ENCODE data around the gene JUNB.

The JUNB gene

DNA sequence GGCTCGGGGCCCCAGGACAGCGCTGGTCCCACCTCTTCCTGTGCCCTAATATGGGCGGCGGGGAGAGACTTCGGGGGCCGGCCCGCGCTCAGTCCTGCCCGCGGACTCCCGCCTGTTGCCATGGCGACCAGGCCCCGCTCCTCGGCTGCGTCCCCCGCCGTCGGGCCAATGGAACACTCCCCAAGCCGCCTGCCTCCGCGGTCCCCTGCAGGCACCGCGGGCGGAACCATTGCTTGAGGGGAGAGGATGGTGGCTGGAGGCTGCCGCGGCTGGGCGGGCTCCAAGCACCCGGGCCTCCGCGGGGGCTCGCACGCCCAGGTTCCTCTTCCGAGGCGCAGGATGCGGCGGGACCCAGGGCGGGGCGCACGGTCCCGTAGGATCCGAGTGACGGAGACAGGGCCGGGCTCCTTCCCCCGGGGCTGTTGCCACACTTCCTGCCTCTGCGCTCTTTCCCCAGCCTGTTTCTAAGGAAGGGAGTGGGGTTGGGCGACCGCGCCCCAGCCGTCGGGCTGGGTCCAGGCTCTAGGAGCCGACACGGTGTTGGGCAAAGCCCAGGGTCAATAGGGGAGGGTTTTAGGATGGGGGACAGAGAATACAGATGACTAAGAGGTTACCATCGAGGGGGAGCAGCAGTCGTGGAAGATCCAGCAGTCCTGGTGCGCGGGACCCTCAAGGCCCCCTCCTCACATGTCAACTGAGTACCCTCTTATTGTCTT is 1.2 kb upstream of the JUNB start:
- H3K4me2 ChIP-seq (ENCODE audit: insufficient read depth, low read length, poor library complexity, severe bottlenecking), result peak overlapping the region; percentile 89
- H3K27me3 ChIP-seq (ENCODE audit: control insufficient read depth in 3 of 3, insufficient read depth in 3 of 3, low read depth in 1 of 3, low read length in 3 of 3), result peaks cover 0 to 31% (median 3%) of the 10 kb centered on the region in 3 experiments
- H3K4me1 ChIP-seq (ENCODE audit: control insufficient read depth in 2 of 2, insufficient read depth in 1 of 2, low read depth in 1 of 2, low read length in 2 of 2), result peaks cover 21 to 46% of the 10 kb centered on the region in 2 donors
- H2AFZ ChIP-seq (ENCODE audit: low read length), result peak overlapping the region; percentile 87
- no CpG with 5 or more reads among the region's 56 CpGs for WGBS, 2 donors (ENCODE audit: extremely low coverage in 2 of 2, insufficient read length in 2 of 2, insufficient replicate concordance in 1 of 2)
- H3K9ac ChIP-seq (ENCODE audit: low read depth, low read length, poor library complexity), result peak overlapping the region; percentile 7
- no peaks in the 10 kb centered on the region for H3K36me3 ChIP-seq (replicated peaks in 1 of 2; ENCODE audit: control insufficient read depth in 2 of 2, insufficient read depth in 2 of 2, low read length in 2 of 2)
- H3K27ac ChIP-seq (replicated peaks; ENCODE audit: low read length), result peak overlapping the region; percentile 51
- peak overlapping the region; percentile 96 for H3K18ac ChIP-seq (ENCODE audit: low read length)
- no peak overlapping the region for H4K8ac ChIP-seq (ENCODE audit: low read depth, low read length)
- no peak overlapping the region for H2BK120ac ChIP-seq (ENCODE audit: low read depth, low read length)
- H4K91ac ChIP-seq (ENCODE audit: low read depth, low read length, poor library complexity), result no peak overlapping the region
- H3K23ac ChIP-seq (ENCODE audit: low read depth, low read length, poor library complexity), result peak overlapping the region; percentile 83
- H3K14ac ChIP-seq (ENCODE audit: low read length), result no peak overlapping the region
- no peak overlapping the region for H2BK12ac ChIP-seq (ENCODE audit: low read length)
- no peaks in the 10 kb centered on the region for H3K9me3 ChIP-seq (replicated peaks in 1 of 2; ENCODE audit: control insufficient read depth in 2 of 2, insufficient read depth in 1 of 2, low read depth in 1 of 2, low read length in 2 of 2)
- no peak overlapping the region for H2BK15ac ChIP-seq (ENCODE audit: low read length)
- H2AK5ac ChIP-seq (ENCODE audit: low read depth, low read length), result no peak overlapping the region
- H3K4me3 ChIP-seq (ENCODE audit: low read length in 2 of 2), result peak overlapping the region; percentile 60 to 73
- no peak overlapping the region for H3K4ac ChIP-seq (ENCODE audit: low read length)
- peak; percentile 95 for DNase-seq (ENCODE audit: low spot score)
- H2BK5ac ChIP-seq (ENCODE audit: low read length), result peak overlapping the region; percentile 85
- peaks cover 4% of the 10 kb centered on the region for H3K79me1 ChIP-seq (ENCODE audit: low read depth, low read length)

DNA sequence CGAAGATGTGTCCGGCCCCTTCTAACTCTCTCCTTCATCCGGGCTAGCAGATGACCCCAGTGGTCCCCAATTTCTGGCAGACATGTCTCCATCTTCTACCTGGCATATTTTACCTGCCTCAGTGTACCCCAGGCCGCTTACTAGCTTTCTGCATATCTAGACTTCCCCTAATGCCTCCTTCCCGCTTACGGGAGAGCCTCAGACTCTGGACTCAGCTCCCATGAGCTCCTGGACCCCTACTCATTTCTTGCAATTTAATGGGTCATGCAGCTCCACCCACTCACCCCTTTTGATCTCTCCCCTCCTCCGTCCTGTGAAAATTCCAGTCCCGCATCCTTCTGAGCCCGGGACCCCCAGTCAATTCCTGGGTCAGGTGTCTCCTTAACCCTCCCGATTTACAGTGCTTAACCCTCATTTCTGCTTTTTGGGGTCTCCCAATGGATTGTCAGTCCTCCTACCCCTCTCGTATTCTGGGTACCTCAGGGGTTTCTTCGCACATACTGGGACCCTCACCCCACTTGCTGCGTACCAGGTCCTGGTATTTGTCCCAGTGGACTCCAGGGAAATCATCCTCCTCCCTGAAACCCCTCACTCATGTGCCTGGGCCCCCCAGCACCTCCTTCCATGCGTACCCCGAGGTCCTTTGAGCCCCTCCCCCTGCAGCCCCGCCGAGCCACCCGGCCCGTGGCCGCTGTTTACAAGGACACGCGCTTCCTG is 500 bp upstream of the JUNB start:
- DNase-seq (ENCODE audit: low spot score), result no peak
- H2BK120ac ChIP-seq (ENCODE audit: low read depth, low read length), result peak overlapping the region; percentile 47
- H3K27ac ChIP-seq (replicated peaks; ENCODE audit: low read length), result no peak overlapping the region
- H3K27me3 ChIP-seq (ENCODE audit: control insufficient read depth in 3 of 3, insufficient read depth in 3 of 3, low read depth in 1 of 3, low read length in 3 of 3), result peaks cover 0 to 31% (median 3%) of the 10 kb centered on the region in 3 experiments
- peaks cover 21 to 40% of the 10 kb centered on the region in 2 donors for H3K4me1 ChIP-seq (ENCODE audit: control insufficient read depth in 2 of 2, insufficient read depth in 1 of 2, low read depth in 1 of 2, low read length in 2 of 2)
- no peak overlapping the region for H3K14ac ChIP-seq (ENCODE audit: low read length)
- no peak overlapping the region for H4K8ac ChIP-seq (ENCODE audit: low read depth, low read length)
- peak overlapping the region; percentile 89 for H3K18ac ChIP-seq (ENCODE audit: low read length)
- H3K79me1 ChIP-seq (ENCODE audit: low read depth, low read length), result peaks cover 4% of the 10 kb centered on the region
- H3K36me3 ChIP-seq (replicated peaks in 1 of 2; ENCODE audit: control insufficient read depth in 2 of 2, insufficient read depth in 2 of 2, low read length in 2 of 2), result no peaks in the 10 kb centered on the region
- peak overlapping the region; percentile 61 for H3K9ac ChIP-seq (ENCODE audit: low read depth, low read length, poor library complexity)
- H3K23ac ChIP-seq (ENCODE audit: low read depth, low read length, poor library complexity), result peak overlapping the region; percentile 100
- H2BK12ac ChIP-seq (ENCODE audit: low read length), result no peak overlapping the region
- no peaks in the 10 kb centered on the region for H3K9me3 ChIP-seq (replicated peaks in 1 of 2; ENCODE audit: control insufficient read depth in 2 of 2, insufficient read depth in 1 of 2, low read depth in 1 of 2, low read length in 2 of 2)
- no peak overlapping the region for H2BK5ac ChIP-seq (ENCODE audit: low read length)
- WGBS, 2 donors (ENCODE audit: extremely low coverage in 2 of 2, insufficient read length in 2 of 2, insufficient replicate concordance in 1 of 2), result no CpG with 5 or more reads among the region's 22 CpGs
- H2BK15ac ChIP-seq (ENCODE audit: low read length), result no peak overlapping the region
- H3K4me3 ChIP-seq (ENCODE audit: low read length in 2 of 2), result peak overlapping the region; percentile 46 to 60
- H2AFZ ChIP-seq (ENCODE audit: low read length), result peak overlapping the region; percentile 87
- H3K4me2 ChIP-seq (ENCODE audit: insufficient read depth, low read length, poor library complexity, severe bottlenecking), result peak overlapping the region; percentile 96
- no peak overlapping the region for H3K4ac ChIP-seq (ENCODE audit: low read length)
- H4K91ac ChIP-seq (ENCODE audit: low read depth, low read length, poor library complexity), result no peak overlapping the region
- H2AK5ac ChIP-seq (ENCODE audit: low read depth, low read length), result no peak overlapping the region

DNA sequence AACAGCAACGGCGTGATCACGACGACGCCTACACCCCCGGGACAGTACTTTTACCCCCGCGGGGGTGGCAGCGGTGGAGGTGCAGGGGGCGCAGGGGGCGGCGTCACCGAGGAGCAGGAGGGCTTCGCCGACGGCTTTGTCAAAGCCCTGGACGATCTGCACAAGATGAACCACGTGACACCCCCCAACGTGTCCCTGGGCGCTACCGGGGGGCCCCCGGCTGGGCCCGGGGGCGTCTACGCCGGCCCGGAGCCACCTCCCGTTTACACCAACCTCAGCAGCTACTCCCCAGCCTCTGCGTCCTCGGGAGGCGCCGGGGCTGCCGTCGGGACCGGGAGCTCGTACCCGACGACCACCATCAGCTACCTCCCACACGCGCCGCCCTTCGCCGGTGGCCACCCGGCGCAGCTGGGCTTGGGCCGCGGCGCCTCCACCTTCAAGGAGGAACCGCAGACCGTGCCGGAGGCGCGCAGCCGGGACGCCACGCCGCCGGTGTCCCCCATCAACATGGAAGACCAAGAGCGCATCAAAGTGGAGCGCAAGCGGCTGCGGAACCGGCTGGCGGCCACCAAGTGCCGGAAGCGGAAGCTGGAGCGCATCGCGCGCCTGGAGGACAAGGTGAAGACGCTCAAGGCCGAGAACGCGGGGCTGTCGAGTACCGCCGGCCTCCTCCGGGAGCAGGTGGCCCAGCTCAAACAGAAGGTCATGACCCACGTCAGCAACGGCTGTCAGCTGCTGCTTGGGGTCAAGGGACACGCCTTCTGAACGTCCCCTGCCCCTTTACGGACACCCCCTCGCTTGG is 966 bp downstream of the JUNB start:
- peak overlapping the region; percentile 72 for H2AK5ac ChIP-seq (ENCODE audit: low read depth, low read length)
- H3K18ac ChIP-seq (ENCODE audit: low read length), result peak overlapping the region; percentile 97
- no peak for DNase-seq (ENCODE audit: low spot score)
- H2BK15ac ChIP-seq (ENCODE audit: low read length), result peak overlapping the region; percentile 84
- H2BK12ac ChIP-seq (ENCODE audit: low read length), result no peak overlapping the region
- H2BK120ac ChIP-seq (ENCODE audit: low read depth, low read length), result no peak overlapping the region
- no CpG with 5 or more reads among the region's 84 CpGs for WGBS, 2 donors (ENCODE audit: extremely low coverage in 2 of 2, insufficient read length in 2 of 2, insufficient replicate concordance in 1 of 2)
- H2AFZ ChIP-seq (ENCODE audit: low read length), result peak overlapping the region; percentile 88
- peak overlapping the region; percentile 91 for H3K9ac ChIP-seq (ENCODE audit: low read depth, low read length, poor library complexity)
- no peak overlapping the region for H4K8ac ChIP-seq (ENCODE audit: low read depth, low read length)
- H3K36me3 ChIP-seq (replicated peaks in 1 of 2; ENCODE audit: control insufficient read depth in 2 of 2, insufficient read depth in 2 of 2, low read length in 2 of 2), result peaks cover 0 to 7% of the 10 kb centered on the region in 2 donors
- peaks cover 24 to 43% of the 10 kb centered on the region in 2 donors for H3K4me1 ChIP-seq (ENCODE audit: control insufficient read depth in 2 of 2, insufficient read depth in 1 of 2, low read depth in 1 of 2, low read length in 2 of 2)
- H3K4me3 ChIP-seq (ENCODE audit: low read length in 2 of 2), result peak overlapping the region; percentile 60 to 79
- H2BK5ac ChIP-seq (ENCODE audit: low read length), result peak overlapping the region; percentile 71
- H3K4ac ChIP-seq (ENCODE audit: low read length), result peak overlapping the region; percentile 37
- peaks cover 4% of the 10 kb centered on the region for H3K79me1 ChIP-seq (ENCODE audit: low read depth, low read length)
- H3K4me2 ChIP-seq (ENCODE audit: insufficient read depth, low read length, poor library complexity, severe bottlenecking), result peak overlapping the region; percentile 96
- H3K14ac ChIP-seq (ENCODE audit: low read length), result peak overlapping the region; percentile 42
- H3K27me3 ChIP-seq (ENCODE audit: control insufficient read depth in 3 of 3, insufficient read depth in 3 of 3, low read depth in 1 of 3, low read length in 3 of 3), result peaks cover 0 to 31% (median 3%) of the 10 kb centered on the region in 3 experiments
- H4K91ac ChIP-seq (ENCODE audit: low read depth, low read length, poor library complexity), result no peak overlapping the region
- no peaks in the 10 kb centered on the region for H3K9me3 ChIP-seq (replicated peaks in 1 of 2; ENCODE audit: control insufficient read depth in 2 of 2, insufficient read depth in 1 of 2, low read depth in 1 of 2, low read length in 2 of 2)
- H3K23ac ChIP-seq (ENCODE audit: low read depth, low read length, poor library complexity), result peak overlapping the region; percentile 85
- no peak overlapping the region for H3K27ac ChIP-seq (replicated peaks; ENCODE audit: low read length)
